ENCODE results near the gene BCL2L13.
"Not testable (repeated sequence)": the region's sequence is repeated elsewhere in the genome, so short reads cannot be mapped to it uniquely, and the experiment has no call there.

BCL2L13 gene, protein sequence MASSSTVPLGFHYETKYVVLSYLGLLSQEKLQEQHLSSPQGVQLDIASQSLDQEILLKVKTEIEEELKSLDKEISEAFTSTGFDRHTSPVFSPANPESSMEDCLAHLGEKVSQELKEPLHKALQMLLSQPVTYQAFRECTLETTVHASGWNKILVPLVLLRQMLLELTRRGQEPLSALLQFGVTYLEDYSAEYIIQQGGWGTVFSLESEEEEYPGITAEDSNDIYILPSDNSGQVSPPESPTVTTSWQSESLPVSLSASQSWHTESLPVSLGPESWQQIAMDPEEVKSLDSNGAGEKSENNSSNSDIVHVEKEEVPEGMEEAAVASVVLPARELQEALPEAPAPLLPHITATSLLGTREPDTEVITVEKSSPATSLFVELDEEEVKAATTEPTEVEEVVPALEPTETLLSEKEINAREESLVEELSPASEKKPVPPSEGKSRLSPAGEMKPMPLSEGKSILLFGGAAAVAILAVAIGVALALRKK

DNA sequence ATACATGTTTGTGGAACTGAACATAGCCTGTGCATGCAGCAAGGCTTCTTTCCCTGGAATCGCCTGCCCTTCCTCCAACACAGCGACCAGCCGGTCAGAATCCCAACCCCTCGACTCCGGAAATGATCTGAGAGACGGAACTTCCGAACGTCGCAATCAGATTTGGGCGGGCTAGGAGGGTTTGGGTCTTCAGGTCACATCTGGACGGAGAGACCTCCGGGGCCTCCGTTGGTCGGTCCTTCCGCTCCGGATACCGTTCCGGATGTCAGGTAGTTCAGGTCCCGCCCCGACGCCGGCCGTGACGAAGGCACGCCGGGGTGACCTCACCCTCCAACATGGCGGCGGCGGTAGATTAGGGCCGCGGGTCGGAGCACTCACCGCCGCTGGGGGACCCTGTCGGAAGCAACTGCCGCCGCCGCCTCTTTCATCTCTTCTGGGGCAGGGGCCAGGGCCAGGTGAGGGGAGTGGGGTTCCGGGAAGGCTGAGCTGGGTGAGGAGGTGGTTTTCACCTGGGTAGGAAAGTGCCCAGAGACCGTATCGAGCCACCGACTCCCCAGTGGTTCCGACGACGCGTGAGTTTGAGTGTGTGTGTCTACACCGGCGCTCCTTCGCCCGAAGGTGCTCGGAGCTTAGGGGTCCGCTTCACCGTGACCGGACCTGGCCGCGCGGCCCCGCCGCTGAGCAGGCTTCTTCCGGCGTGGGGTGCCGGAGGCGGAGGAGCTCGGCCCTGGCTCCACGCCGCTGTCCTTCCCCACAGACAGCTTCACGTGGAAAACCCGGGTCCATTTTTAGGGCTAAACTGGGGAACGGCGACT lies at the start of gene BCL2L13:
Gene BCL2L13, plus strand, starts transcription at position 326 of the 815 bp plus-strand sequence. CDS start 16,955 bp downstream, outside the sequence.
- DNase-seq, result peak; percentile 89

DNA sequence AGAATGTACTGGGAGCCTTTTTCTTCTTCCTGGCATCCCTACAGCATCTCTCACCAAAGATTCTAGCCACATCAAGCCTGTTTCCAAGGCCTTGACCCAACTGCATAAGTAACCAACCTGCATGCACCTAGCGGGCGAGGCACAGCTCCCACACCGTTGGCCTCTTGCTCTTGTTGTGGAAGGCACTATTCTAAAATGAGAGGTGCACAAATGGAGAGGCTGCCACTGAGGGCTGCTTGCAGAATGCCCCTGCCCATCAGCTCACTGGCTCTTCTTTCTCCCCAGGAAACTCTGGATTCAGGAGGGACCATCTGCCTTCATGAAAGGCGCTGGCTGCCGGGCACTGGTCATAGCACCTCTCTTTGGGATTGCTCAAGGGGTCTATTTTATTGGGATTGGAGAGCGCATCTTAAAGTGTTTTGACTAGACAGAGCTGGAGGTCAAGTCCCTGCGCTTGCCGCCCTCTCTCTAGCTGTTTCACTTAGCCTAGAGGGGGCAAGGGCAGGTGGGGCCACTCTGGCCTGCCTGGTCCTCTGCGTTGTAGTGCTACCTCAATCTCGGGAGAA lies 48.7 kb upstream of the BCL2L13 start:
- no peak for DNase-seq

DNA sequence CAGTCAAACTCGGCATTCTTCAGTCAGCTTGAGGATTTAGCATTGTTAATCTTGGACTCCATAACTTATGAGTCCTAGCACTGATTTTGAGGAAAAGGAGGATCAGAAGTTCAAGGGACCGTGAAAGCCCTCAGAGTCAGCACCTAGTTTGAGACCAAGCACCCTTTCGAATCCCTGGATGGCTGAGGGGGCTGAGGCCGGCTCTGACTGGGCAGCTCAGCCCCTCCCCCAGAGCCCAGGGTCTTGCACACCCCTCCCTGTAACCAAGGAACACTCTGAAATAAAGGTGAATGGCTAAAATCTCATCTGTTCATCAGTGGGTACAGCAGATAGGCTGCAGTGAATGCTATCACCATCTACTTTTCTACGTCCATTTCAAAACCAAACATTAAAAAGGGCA lies 48.0 kb upstream of the BCL2L13 start:
- no peak for DNase-seq

DNA sequence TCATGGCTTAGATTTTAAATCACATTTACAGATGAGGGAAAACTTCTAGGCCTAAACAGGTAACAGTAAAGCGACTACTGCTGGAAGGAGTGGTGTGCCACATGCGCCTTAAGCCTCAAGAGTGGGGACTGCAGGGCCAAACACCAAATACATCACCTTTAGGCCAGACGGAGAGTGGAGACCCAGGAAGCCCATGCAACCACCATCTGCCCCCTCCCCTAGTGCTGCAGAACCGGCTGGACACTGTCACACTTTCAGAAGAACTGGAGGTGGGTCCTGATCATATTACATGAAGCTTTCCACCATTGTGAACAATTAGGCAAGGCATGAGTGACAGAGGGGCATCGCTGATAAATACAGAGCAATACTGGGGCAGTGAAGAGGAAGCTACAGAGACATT lies 46.4 kb upstream of the BCL2L13 start:
- no peak for DNase-seq

DNA sequence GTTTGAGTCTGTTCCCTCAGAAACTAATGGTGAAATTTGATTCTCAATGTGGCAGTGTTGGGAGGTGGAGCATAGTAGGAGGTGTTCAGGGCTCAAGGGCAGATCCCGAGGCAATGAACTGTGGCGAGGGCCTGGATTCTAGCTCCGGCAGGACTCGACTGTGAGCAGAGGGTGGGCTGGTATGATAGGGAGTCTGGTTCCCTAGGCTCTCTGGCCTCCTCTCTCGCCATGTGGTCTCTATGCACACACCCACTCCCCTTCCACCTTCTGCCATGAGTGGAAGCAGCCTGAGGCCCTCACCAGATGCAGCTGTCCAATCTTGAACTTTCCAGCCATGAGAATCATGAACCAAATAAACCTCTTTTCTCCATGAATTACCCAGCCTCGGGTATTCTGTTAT lies 42.3 kb upstream of the BCL2L13 start:
- DNase-seq, result no peak

DNA sequence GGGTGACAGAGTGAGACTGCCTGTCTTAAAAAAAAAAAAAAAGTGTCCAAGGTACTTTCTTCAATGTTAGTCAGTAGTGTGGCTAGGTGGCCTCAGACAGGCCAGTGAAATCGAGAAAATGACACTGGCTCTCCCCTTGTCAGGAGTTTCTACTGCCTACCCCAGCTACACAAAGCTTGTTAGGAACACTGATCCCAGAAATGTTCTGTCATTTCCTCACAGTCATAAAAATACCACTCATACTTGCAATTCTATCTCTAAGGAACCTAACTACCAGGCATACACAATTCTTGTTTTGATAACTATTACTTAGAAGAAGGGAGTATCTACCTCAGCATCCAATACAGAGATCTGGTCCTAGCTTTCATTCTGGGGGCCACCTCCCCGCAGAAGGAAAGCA lies 41.3 kb upstream of the BCL2L13 start:
- DNase-seq, result no peak

DNA sequence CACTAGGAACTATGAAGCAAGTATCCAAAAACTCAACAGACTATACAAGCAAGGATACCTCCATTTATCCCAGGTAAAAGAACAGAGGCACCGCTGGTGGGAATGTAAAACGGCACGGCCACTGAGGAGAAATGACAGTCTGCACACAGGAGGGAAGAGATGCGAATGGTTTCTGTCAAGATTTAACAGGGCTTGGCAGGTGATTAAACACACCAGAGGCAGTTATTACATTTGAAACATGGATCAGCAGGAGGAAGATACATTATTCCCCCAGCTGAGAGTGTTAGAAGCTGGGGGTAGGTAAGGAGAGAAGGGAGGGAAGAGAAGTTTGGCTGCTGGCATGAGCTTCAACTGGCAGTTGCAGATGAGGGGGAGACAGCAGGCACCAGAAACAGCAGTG lies 40.2 kb upstream of the BCL2L13 start:
- DNase-seq, result no peak

DNA sequence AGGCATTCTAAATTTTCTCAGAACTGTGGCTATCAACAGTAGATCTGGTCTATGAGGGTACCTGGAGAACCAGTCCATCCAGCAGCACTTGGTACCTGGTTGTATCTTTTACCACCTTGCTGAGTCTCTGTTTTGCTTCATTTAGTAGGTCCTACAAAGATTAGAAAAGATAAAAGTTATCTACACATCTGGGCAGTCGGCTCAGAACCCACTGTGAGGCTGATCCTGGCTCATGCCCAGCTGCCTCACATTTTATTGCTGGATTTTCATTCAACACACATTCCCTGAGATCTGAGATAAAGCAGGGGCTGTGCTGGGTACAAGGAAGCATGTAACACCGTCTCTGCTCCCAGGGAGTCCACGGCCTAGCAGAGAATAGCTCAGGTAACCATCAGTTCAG lies 37.5 kb upstream of the BCL2L13 start:
- DNase-seq, result no peak

DNA sequence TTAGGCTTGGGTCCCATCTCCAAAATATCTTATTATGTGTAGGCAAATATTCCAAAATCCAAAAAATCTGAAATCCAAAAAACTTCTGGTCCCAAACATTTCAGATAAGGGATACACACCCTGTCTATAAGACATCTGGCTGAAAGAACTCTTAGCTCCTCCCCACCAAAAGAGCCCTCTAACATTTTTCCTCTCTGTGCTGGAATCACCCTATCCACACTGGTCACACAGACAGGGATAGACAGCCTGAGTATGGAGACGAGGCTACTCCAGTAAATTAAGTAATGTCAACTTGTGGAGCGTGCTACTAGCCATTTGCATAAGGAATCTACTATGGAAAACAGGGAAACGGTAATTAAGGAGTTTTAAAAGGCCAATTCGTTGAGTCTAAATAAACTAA lies 34.9 kb upstream of the BCL2L13 start:
- no peak for DNase-seq

DNA sequence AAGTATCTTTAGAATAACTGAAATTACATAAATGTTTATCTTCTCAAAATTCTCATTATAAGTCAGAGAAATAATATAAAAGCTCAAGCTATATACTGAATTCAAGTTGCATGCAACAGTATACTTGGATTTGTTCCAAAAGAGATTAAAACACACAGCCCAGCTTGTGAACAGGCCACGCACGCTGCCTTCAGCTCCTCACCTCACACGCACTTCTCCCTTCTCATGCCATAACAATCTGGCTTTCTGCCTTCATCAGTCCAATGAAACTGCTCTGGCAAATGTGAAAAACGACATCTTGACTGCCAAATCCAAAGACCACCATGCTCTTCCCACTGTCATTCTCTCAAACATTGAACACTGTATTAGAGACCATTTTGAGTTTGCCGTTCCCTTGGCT lies 32.1 kb upstream of the BCL2L13 start:
- no peak for DNase-seq

DNA sequence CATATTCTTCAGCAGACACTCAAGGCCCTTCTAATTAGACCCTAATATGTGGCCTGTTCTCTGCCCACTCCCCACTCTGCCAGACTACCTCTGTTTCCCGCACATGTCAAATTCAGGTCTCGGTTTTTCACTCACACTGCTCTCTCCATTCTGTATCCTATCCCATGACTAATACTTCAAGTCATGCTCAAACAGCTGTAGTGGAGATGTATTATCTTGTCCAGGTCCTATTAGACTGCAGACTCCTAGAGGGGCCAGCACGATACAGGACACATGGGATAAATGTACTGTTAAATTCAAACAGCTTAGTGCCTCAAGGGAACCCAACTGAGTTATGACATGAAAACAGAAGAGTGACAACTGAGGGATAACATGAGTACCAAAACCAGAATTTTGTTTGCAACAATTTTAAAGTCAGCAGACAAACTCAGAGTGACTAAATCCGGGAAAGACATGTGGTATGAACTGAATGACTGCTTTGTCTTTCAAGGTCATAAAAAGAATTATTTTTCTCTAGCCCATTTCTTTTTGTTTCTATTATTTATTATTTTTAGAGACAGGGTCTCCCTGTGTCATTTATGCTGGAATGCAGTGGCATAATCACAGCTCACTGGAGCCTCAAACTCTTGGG lies 30.6 kb upstream of the BCL2L13 start:
- no peak for DNase-seq

DNA sequence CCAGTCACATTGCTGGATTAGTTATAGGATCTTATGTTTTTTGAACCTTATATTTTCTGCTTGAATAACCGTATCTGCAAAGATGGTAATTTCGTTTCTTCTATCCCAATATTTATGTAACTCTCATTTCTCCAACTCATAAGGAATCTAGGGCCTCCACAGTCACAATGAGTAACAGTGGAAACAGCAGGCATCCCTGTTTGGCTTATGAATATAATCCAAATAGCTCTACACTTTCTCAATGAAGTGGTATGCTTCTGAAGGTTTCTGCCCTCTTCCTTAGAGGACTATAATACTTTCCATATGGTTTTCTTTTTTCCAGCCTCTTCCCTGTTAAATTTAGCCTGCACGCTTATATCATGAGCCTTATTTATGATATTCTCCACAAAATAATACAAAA lies 26.5 kb upstream of the BCL2L13 start:
- no peak for DNase-seq

DNA sequence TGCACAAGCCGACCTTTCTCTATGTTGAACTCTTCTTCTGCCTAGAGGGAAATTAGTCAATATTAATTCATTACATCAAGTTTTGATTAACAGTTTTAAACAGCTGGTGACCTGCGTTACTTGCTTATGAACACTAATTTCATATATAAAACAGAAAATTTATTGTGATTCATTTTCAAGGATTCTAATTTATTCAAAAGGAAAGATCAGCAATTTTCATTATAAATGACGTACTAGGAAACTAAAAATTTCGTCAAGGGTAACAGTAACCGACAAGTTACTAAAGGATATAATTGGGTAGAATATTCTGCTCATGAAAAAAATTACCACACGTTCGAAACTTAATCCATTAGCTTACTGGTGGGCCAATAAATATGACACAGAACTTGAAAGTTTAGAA lies 25.3 kb upstream of the BCL2L13 start:
- no peak for DNase-seq

DNA sequence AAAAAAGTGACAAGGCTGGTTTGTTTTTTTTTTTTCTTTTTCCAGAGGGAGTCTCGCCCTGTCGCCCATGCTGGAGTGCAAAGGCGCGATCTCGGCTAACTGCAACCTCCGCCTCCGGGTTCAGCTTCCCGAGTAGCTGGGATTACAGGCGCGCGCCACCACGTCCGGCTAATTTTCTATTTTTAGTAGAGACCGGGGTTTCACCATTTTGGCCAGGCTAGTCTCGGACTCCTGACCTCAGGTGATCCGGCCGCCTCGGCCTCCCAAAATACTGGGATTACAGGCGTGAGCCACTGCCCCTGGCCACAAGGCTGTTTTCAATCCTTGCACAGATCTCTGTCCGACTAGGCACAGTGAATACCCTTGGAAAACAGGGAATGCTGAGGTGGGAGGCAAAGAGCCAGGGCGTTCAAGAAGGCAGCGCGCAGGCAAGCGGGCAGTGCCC lies 10.6 kb upstream of the BCL2L13 start:
- DNase-seq, result no peak

DNA sequence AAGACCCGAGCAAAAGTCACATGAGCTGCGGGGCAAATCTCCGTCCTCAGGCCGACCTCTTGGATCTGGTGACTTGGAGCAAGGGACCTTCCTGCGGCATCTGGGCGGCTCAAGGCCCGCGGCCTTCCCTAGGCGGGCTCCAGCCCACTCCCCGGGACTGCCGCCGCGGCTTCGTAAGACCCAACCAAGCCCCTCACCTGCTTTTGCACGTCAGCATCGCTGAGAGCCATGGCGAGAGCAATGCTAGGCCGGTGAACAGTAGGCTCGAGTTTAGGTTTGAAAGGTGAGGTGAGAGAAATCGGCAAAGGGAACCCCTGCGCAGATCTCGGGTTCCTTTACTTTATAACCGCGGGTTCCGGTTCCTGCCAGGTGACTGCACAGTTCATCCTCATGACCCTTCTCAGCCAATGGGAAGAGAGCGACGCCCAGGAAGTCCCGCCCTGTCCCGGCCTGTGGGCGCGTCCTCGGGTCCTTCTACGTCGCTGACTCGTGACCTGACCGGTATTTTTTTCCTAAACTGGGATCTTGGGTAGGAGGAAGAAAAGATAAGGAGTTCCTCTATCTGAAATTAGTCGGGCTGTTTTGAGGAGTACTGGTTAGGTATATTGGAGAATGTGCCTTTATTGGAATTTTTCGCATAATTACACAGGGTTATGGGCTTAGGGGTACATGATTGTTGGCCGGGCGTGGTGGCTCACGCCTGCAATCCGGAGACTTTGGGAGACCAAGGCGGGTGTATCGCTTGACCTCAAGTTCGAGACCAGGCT lies 10.0 kb upstream of the BCL2L13 start, which contains the start of gene ATP6V1E1:
Gene ATP6V1E1, minus strand, starts transcription at position 344 of the 767 bp plus-strand sequence. Its CDS starts 114 bp downstream, at position 230.
- DNase-seq, result peak; percentile 93

DNA sequence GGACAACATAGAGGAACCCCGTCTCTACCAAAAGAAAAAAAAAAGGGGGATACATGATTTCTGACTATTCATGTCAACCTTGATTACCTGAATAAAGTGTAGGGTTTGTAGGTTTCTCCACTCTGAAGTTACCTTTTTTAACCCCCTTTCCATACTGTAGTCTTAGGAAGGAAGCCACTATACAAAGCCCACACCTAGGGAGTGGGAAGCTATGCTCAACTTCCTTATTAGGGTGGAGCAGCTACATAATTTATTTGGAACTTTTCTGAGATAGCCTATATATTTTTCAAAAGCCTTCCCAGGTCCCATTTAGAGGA lies 9.4 kb upstream of the BCL2L13 start:
- no peak for DNase-seq

DNA sequence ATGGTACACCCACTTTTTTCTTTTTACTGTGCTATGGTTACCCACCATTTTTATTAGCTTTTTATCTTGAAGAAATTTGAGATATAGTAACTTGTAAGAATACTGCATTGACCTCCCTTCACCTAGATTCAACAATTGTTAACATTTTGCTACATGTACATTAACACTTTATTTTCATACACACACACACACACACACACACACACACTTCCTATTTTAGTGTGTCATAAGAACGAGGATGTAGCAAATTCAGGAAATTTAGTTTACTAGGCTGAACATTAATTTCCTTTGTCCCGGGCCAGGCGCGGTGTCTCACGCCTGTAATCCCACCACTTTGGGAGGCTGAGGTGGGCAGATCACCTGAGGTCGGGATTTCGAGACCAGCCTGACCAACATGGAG lies 8.9 kb upstream of the BCL2L13 start:
- no peak for DNase-seq

DNA sequence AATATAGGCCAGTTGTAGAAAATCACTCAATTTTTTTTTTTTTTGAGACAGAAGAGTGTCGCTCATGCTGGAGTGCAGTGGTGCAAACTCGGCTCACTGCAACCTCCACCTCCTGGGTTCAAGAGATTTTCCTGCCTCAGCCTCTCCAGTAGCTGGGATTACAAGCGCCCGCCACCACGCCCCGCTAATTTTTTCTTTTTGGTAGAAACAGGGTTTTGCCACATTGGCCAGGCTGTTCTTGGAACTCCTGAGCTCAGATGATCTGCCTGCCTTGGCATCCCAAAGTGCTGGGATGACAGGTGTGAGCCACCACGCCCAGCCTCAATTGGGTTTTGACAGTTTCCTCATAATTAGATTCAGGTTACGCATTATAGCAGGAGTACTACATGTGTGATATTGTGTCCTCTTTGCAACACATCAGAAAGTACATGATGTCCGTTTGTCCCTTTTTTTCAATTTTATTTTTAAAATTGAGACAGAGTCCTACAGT lies 7.4 kb upstream of the BCL2L13 start:
- no peak for DNase-seq

DNA sequence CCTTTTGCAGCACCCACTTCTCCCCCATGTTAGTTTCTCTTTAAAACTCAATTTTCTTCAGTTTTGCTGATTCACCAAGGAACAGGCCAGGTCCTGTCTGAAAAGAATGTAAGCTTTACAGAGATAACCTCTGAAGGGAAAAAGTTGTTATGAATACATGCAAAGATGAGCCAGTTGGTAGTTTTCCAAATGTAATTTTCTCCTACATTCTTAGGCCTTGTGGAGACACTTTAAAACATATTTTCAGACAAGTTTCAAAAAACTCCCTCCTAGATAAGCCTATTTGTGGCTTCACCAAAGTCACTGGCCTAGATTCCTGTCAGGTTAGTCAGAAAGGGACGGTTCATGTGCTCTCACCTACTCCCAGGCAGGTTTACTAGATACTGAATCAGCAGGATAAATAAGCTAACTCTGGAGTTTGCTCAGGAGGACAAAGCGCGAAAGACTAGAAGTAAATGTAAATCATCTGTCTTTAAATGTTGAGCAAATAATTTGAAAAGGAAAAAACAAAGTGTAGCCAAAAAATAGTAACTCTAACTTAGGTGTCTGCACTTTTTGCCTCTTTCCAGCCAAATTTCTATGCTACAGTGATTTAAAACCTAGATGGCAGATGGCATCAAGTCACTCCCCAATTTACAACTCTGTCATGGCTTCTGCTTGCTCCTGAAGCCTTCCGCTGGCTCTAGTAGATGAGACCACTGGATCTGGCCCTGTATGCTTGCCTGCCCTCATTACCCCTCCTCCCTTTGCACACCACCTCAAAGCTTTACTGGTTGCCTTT lies 5.2 kb upstream of the BCL2L13 start:
- no peak for DNase-seq

DNA sequence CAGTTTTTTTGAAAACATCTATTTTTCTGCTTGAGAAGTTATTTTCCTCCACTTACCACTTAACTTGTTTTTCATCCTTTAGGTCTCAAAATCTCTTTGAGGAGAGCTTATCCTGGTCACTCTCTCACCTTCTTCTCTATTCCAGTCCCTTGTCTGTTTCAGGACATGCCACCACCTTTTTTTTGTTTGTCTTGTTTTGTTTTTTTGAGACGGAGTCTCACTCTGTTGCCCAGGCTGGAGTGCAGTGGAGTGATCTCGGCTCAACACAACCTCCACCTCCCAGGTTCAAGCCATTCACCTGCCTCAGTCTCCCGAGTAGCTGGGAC lies 4.6 kb upstream of the BCL2L13 start:
- DNase-seq, result no peak

DNA sequence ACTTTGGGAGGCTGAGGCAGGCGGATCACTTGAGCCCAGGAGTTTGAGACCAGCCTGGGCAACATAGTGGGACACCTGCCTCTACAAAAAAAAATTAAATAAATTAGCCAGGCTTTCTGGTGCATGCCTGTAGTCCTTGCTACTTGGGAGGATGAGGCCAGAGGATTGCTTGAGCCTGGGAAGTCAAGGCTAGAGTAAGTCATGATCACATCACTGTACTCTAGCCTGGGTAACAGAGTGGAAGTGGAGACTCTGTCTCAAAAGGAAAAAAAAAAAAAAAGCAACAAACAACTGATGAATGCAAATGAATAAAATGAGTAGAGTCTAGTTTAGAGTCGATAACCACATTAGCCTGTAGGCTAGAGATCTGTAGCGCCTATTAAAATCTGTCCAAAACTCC lies 3.9 kb upstream of the BCL2L13 start:
- DNase-seq, result no peak

DNA sequence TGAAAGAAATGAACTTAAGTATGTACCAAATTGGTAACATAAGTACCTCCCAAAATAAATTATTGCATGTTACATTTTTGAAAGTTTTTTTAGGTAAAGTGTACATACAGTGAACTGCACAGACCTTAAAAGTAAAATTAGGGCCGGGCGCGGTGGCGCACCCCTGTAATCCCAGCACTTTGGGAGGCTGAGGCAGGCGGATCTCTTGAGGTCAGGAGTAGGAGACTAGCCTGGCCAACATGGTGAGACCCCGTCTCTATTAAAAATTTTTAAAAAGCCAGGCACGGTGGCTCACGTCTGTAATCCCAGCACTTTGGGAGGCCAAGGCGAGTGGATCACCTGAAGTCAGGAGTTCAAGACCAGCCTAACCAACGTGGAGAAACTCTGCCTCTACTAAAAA lies 1.7 kb upstream of the BCL2L13 start:
- not testable (repeated sequence) for DNase-seq
